ENCODE results near the gene ATP5PD. TPM values are rescaled to one million over a fixed set of nuclear protein-coding genes. Genes with fewer than 3 reads are reported as not detected.

Gene ATP5PD
- total and polyA plus RNA-seq, 2 of the 13 experiments (the other 11 are each of a cell fraction or from before 2014, with no cell fraction given): 158 to 428 TPM

- TF ChIP-seq RBFOX2 (IDR thresholded peaks at IDR 0.05; ENCODE audit: low read depth, low read length) (0 out of 2 replicates have a peak, but pooled peaks have one; percentile 45), SOX13 (IDR thresholded peaks at IDR 0.05) (no peak), SOX13 (CRISPR knock-in tag; conservative IDR thresholded peaks at IDR 0.05 in 1 of 2, IDR thresholded peaks at IDR 0.05 in 1 of 2) (no peak)
Measured at GRCh38 chr17:75060434-75061054, 13.8 kb upstream of the ATP5PD start (continued).

GRCh38 chr17:75059369-75060345 is 12.9 kb upstream of the ATP5PD start:
- intact Hi-C loops (cut with micrococcal nuclease; ENCODE audit: unreplicated experiment): no loop called here
- in situ Hi-C loops (cut with HindIII; ENCODE audit: extremely low pct_ligation_motif_present, low pct_unique_long_range_greater_than_20kb): no loop called here
- Histone ChIP-seq H4K20me1 (ENCODE audit: insufficient read depth, low read length) (no peaks in the 10 kb centered on the region), H3K9ac (ENCODE audit: insufficient read depth, low read depth, low read length) (no peak overlapping the region), H3K27ac (ENCODE audit: extremely low read length, insufficient read depth, low read length) (no peak overlapping the region), H3K27me3 (ENCODE audit: control insufficient read depth in 1 of 2, insufficient read depth in 2 of 2, low read length in 2 of 2) (no peaks in the 10 kb centered on the region), H3K4me3 (replicated peaks in 1 of 3; ENCODE audit: insufficient read depth in 1 of 3, low read depth in 2 of 3, low read length in 3 of 3) (no peak overlapping the region), H2AFZ (ENCODE audit: low read length) (no peak overlapping the region), H3K36me3 (replicated peaks in 1 of 2; ENCODE audit: control insufficient read depth in 1 of 2, insufficient read depth in 2 of 2, low read length in 2 of 2) (peaks cover 30 to 61% of the 10 kb centered on the region in 2 experiments), H3K9me3 (ENCODE audit: low read length) (no peaks in the 10 kb centered on the region), H3K4me1 (ENCODE audit: insufficient read depth, low read length) (peaks cover 12% of the 10 kb centered on the region; the same call in 1 of the 2 replicates), H3K4me2 (ENCODE audit: low read depth, low read length) (no peak overlapping the region), H3K79me2 (ENCODE audit: insufficient read depth, low read length) (no peaks in the 10 kb centered on the region)
- DNase-seq (ENCODE audit: low spot score) (peak; percentile 45), ATAC-seq (peak; percentile 76), FAIRE-seq (peak; percentile 87)
- POLR2A ChIA-PET: interaction anchor here (0.6 to 1.6 kb wide), 10 partner anchors 18 to 211 kb away, joined by 3 to 5 read pairs (median 3); partner anchors contain the start of genes ARMC7 and NT5C
- no TSS peak for BruUV-seq (replicated peaks)
- CTCF ChIA-PET (ENCODE audit: low intra/inter-chr PET ratio, low total read pairs): interaction anchor here (1.4 to 1.9 kb wide), 2 partner anchors 46 to 71 kb away, joined by 5 to 6 read pairs; no protein-coding TSS in a partner anchor
- 89% methylated on average over 25 of the region's 25 CpGs for WGBS (ENCODE audit: low lambda C conversion rate)
- TF ChIP-seq GABPB1 (CRISPR knock-in tag; IDR thresholded peaks at IDR 0.05) (no peak), HMGXB3 (CRISPR knock-in tag; IDR thresholded peaks at IDR 0.05; ENCODE audit: borderline replicate concordance) (no peak), PREB (CRISPR knock-in tag; IDR thresholded peaks at IDR 0.05) (no peak), ZNF317 (CRISPR knock-in tag; IDR thresholded peaks at IDR 0.05) (no peak), RFXANK (CRISPR knock-in tag; IDR thresholded peaks at IDR 0.05) (no peak)
